Tongue (tissue), 2 donors: ENCODE data around the gene RACGAP1. TPM values are rescaled to one million over a fixed set of nuclear protein-coding genes. Genes with fewer than 3 reads are reported as not detected.

Source experiments
- DNase-seq: peaks from one replicate; pipeline ENCODE4 v3.0.0-alpha.2; 2015
- total RNA-seq: library from RNA; depleted of rRNA; stranded (reverse); fragments of >200 nt; gene quantifications from one replicate; pipeline ENCODE4 v1.2.3, GENCODE V29; 2014

Gene RACGAP1
- total RNA-seq, 1 donor from 2014 or later = 31.8 TPM

GRCh38 chr12:50056639-50056976, 31.3 kb upstream of the RACGAP1 start:
- no peak for DNase-seq

- DNase-seq = peak; percentile 53
Measured at GRCh38 chr12:50055831-50056638, 30.7 kb upstream of the RACGAP1 start.

GRCh38 chr12:50053583-50053982, 28.3 kb upstream of the RACGAP1 start:
- no peak for DNase-seq

- no peak for DNase-seq
Measured at GRCh38 chr12:50052964-50053363, 27.7 kb upstream of the RACGAP1 start.

- no peak for DNase-seq
Measured at GRCh38 chr12:50052544-50052943, 27.2 kb upstream of the RACGAP1 start.

GRCh38 chr12:50051101-50051806, 26.0 kb upstream of the RACGAP1 start:
- no peak for DNase-seq

- DNase-seq = peak; percentile 81
Measured at GRCh38 chr12:50050410-50051098, 25.3 kb upstream of the RACGAP1 start.

GRCh38 chr12:50050119-50050385, 24.8 kb upstream of the RACGAP1 start:
- no peak for DNase-seq

- no peak for DNase-seq
Measured at GRCh38 chr12:50049254-50050118, 24.2 kb upstream of the RACGAP1 start.

GRCh38 chr12:50047693-50048250, 22.5 kb upstream of the RACGAP1 start:
- DNase-seq = no peak

GRCh38 chr12:50043854-50044253, 18.6 kb upstream of the RACGAP1 start:
- DNase-seq = no peak

GRCh38 chr12:50043308-50043707, 18.0 kb upstream of the RACGAP1 start:
- DNase-seq = no peak

GRCh38 chr12:50042693-50043092, 17.4 kb upstream of the RACGAP1 start:
- DNase-seq = no peak

- DNase-seq = no peak
Measured at GRCh38 chr12:50041962-50042361, 16.7 kb upstream of the RACGAP1 start.

GRCh38 chr12:50041062-50041860, 16.0 kb upstream of the RACGAP1 start:
- DNase-seq = no peak

- DNase-seq = no peak
Measured at GRCh38 chr12:50040657-50041056, 15.4 kb upstream of the RACGAP1 start.

GRCh38 chr12:50039151-50039835, 14.0 kb upstream of the RACGAP1 start:
- peak; percentile 88 for DNase-seq

GRCh38 chr12:50038336-50038735, 13.0 kb upstream of the RACGAP1 start:
- DNase-seq = no peak

GRCh38 chr12:50032854-50033581, 7.7 kb upstream of the RACGAP1 start:
- DNase-seq = no peak

GRCh38 chr12:50032515-50032853, 7.2 kb upstream of the RACGAP1 start:
- no peak for DNase-seq
